ENCODE measurements around the gene CCDC88C.

DNA sequence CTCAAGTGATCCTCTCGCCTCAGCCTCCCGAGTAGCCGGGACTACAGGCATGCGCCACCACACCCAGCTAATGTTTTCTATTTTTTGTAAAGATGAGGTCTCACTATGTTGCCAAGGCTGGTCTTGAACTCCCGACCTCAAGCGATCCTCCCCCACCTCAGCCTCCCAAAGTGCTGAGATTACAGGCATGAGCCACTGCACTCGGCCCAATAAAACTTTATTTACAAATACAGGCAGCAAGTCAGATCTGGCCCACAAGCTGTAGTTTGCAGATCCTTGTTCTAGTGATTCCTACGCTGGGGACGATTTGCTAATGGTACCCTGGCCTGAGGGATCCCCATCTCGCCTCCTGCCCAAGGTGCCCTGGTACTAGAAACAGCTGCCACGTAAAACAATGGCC, 74.6 kb downstream of the CCDC88C start:
- no peak for TF ChIP-seq CTCF (IDR thresholded peaks at IDR 0.05)
- TF ChIP-seq POLR2A (IDR thresholded peaks at IDR 0.05), result no peak
